Lung microvascular endothelial cell (primary cell): ENCODE results near the gene TWNK. TPM values are rescaled to one million over a fixed set of nuclear protein-coding genes. Genes with fewer than 3 reads are reported as not detected.

Experiments used
- total RNA-seq: library from RNA; depleted of rRNA; stranded (reverse); fragments of >200 nt; gene quantifications from 2 replicates; pipeline ENCODE4 v1.2.1, GENCODE V29; 2014

Gene TWNK
- total RNA-seq, 1 donor from 2014 or later: 6.3 TPM

Other genes starting within 250 kb of the TWNK start
- not detected in 2 replicates for gene PAX2, start 242.0 kb upstream of the TWNK start, total RNA-seq
- 13.1 and 21.2 TPM in 2 replicates for gene SLF2, start 74.6 kb upstream of the TWNK start, total RNA-seq
- gene SEMA4G, start 18.0 kb upstream of the TWNK start, total RNA-seq: 0.65 and 0.99 TPM in 2 replicates
- 45.8 and 46.4 TPM in 2 replicates for gene MRPL43, start within 50 bp of the TWNK start, total RNA-seq
- 28.2 and 29.2 TPM in 2 replicates for gene LZTS2, start 12.3 kb downstream of the TWNK start, total RNA-seq
- 0.20 and 0.44 TPM in 2 replicates for gene PDZD7, start 43.6 kb downstream of the TWNK start, total RNA-seq
- gene SFXN3, start 43.7 kb downstream of the TWNK start, total RNA-seq: 46.4 and 56.0 TPM in 2 replicates
- gene KAZALD1, start 74.4 kb downstream of the TWNK start, total RNA-seq: under 0.01 and 0.44 TPM in 2 replicates
- not detected in 2 replicates for gene TLX1, start 143.8 kb downstream of the TWNK start, total RNA-seq
- not detected in 2 replicates for gene LBX1, start 241.9 kb downstream of the TWNK start, total RNA-seq